ENCODE results near the gene TBXA2R. TPM values are rescaled to one million over a fixed set of nuclear protein-coding genes. Genes with fewer than 3 reads are reported as not detected.

The TBXA2R gene
- total and polyA plus RNA-seq, 2 experiments from 2014 or later = 0.70 to 2.0 TPM

GRCh38 chr19:3580156-3580934, 26.3 kb downstream of the TBXA2R start:
- Histone ChIP-seq H3K4me3 (no peak overlapping the region), H3K27me3 (peaks cover 21% of the 10 kb centered on the region), H3K27ac (no peak overlapping the region), H3K36me3 (replicated peaks; ENCODE audit: insufficient read depth, low read depth) (no peaks in the 10 kb centered on the region), H3K9me2 (replicated peaks; ENCODE audit: insufficient read depth) (no peaks in the 10 kb centered on the region), H3K9me3 (ENCODE audit: low read depth) (no peaks in the 10 kb centered on the region), H3K4me2 (no peak overlapping the region), H3K4me1 (ENCODE audit: insufficient read depth) (peaks cover 9% of the 10 kb centered on the region), H2AFZ (no peak overlapping the region), H3K79me2 (no peaks in the 10 kb centered on the region), H4K20me1 (ENCODE audit: insufficient read depth, poor library complexity, severe bottlenecking) (no peaks in the 10 kb centered on the region)
- WGBS (ENCODE audit: low lambda C conversion rate, missing lambda C conversion rate) = 67% methylated on average over 11 of the region's 11 CpGs
- no peak for DNase-seq (ENCODE audit: low spot score)
- TF ChIP-seq EZH2phosphoT487 (IDR thresholded peaks at IDR 0.05; ENCODE audit: low read depth, severe bottlenecking, unreplicated experiment) (no peak), EZH2 (IDR thresholded peaks at IDR 0.05; ENCODE audit: borderline replicate concordance) (no peak), CTCF (IDR thresholded peaks at IDR 0.05; ENCODE audit: poor library complexity) (no peak)

- peaks cover 9% of the 10 kb centered on the region for H3K4me1 ChIP-seq (ENCODE audit: insufficient read depth)
- no peak overlapping the region for H2AFZ ChIP-seq
- H4K20me1 ChIP-seq (ENCODE audit: insufficient read depth, poor library complexity, severe bottlenecking) = peaks cover 3% of the 10 kb centered on the region
- no peaks in the 10 kb centered on the region for H3K9me2 ChIP-seq (replicated peaks; ENCODE audit: insufficient read depth)
- H3K27me3 ChIP-seq = peaks cover 3% of the 10 kb centered on the region
- no peaks in the 10 kb centered on the region for H3K9me3 ChIP-seq (ENCODE audit: low read depth)
- no peaks in the 10 kb centered on the region for H3K36me3 ChIP-seq (replicated peaks; ENCODE audit: insufficient read depth, low read depth)
- H3K27ac ChIP-seq = no peak overlapping the region
- no peak overlapping the region for H3K4me3 ChIP-seq
- TF ChIP-seq EZH2phosphoT487 (IDR thresholded peaks at IDR 0.05; ENCODE audit: low read depth, severe bottlenecking, unreplicated experiment) (no peak), CTCF (IDR thresholded peaks at IDR 0.05; ENCODE audit: poor library complexity) (no peak), EZH2 (IDR thresholded peaks at IDR 0.05; ENCODE audit: borderline replicate concordance) (no peak)
- no peak overlapping the region for H3K4me2 ChIP-seq
- no peak for DNase-seq (ENCODE audit: low spot score)
- WGBS (ENCODE audit: low lambda C conversion rate, missing lambda C conversion rate) = 90% methylated on average over 15 of the region's 17 CpGs
- peaks cover 2% of the 10 kb centered on the region for H3K79me2 ChIP-seq
Observed at GRCh38 chr19:3578390-3578789, 28.3 kb downstream of the TBXA2R start.

GRCh38 chr19:3577723-3578344, 28.8 kb downstream of the TBXA2R start:
- WGBS (ENCODE audit: low lambda C conversion rate, missing lambda C conversion rate) = 54% methylated on average over 25 of the region's 60 CpGs
- H3K4me3 ChIP-seq = no peak overlapping the region

More at GRCh38 chr19:3577723-3578344, 28.8 kb downstream of the TBXA2R start:
- H3K27ac ChIP-seq = no peak overlapping the region
- H3K4me2 ChIP-seq = no peak overlapping the region
- no peaks in the 10 kb centered on the region for H3K27me3 ChIP-seq
- H2AFZ ChIP-seq = no peak overlapping the region
- H3K36me3 ChIP-seq (replicated peaks; ENCODE audit: insufficient read depth, low read depth) = no peaks in the 10 kb centered on the region
- no peaks in the 10 kb centered on the region for H3K9me3 ChIP-seq (ENCODE audit: low read depth)
- DNase-seq (ENCODE audit: low spot score) = no peak
- H3K4me1 ChIP-seq (ENCODE audit: insufficient read depth) = peaks cover 9% of the 10 kb centered on the region
- H3K79me2 ChIP-seq = peaks cover 3% of the 10 kb centered on the region
- H3K9me2 ChIP-seq (replicated peaks; ENCODE audit: insufficient read depth) = no peaks in the 10 kb centered on the region
- H4K20me1 ChIP-seq (ENCODE audit: insufficient read depth, poor library complexity, severe bottlenecking) = peaks cover 3% of the 10 kb centered on the region
- TF ChIP-seq EZH2phosphoT487 (IDR thresholded peaks at IDR 0.05; ENCODE audit: low read depth, severe bottlenecking, unreplicated experiment) = no peak
- TF ChIP-seq CTCF (IDR thresholded peaks at IDR 0.05; ENCODE audit: poor library complexity) = no peak
- no peak for TF ChIP-seq EZH2 (IDR thresholded peaks at IDR 0.05; ENCODE audit: borderline replicate concordance)
